Pancreas (tissue), 10 donors: ENCODE data around the gene BCAS3. TPM values are rescaled to one million over a fixed set of nuclear protein-coding genes. Genes with fewer than 3 reads are reported as not detected.
"Not testable (repeated sequence)": the region's sequence is repeated elsewhere in the genome, so short reads cannot be mapped to it uniquely, and the experiment has no call there.

Source experiments
- ATAC-seq, 4 donors: fragments of 200-7000 bp; cut with Tn5 transposase; one replicate each; pipeline versions ENCODE4 v1.8.0 to v1.9.1; 2020; ENCODE audit warnings: mild to moderate bottlenecking in 4 of 4, moderate library complexity in 4 of 4
- DNase-seq, 6 donors: peaks; one replicate each; pipeline ENCODE4 v3.0.0-alpha.2; 2020
- FAIRE-seq: peaks from 2 replicates; lab custom pipeline; 2012; peaks lifted over from hg19 to GRCh38; lab: Jason Lieb, UNC
- H3K27ac ChIP-seq, 4 donors: fragments of 200-600 bp; sonication (generic); 1 replicate in 3 of 4; 2 replicates in 1 of 4; pipeline versions ENCODE4 v1.5.0 to v1.8.0; 2020
- H3K27me3 ChIP-seq, 4 donors: fragments of 200-600 bp; one replicate each; pipeline ENCODE4 v1.8.0; 2021
- H3K36me3 ChIP-seq, 3 donors: fragments of 200-600 bp; sonication (generic) in 1 of 3; one replicate each; pipeline versions ENCODE4 v1.5.0 to v1.8.0; 2020 to 2021
- H3K4me1 ChIP-seq, 3 donors: fragments of 200-600 bp; one replicate each; pipeline ENCODE4 v1.8.0; 2021
- H3K4me3 ChIP-seq, 4 donors: fragments of 200-600 bp; sonication (generic) in 2 of 4; one replicate each; pipeline versions ENCODE4 v1.5.0 to v1.8.0; 2020 to 2021
- H3K9me3 ChIP-seq, 4 donors: fragments of 200-600 bp; one replicate each; pipeline ENCODE4 v1.8.0; 2021
- WGBS, 2 donors: extraction: QIAGEN DNeasy Blood & Tissue Kit; methylation state at CpG; one replicate each; pipeline ENCODE4 v1.1.7; 2013; 5-methylcytosine and 5-hydroxymethylcytosine counted together
- intact Hi-C, 3 donors: fragments of 100-400 bp; cut with DNase I; formaldehyde crosslinking; loops; one replicate each; pipeline versions ENCODE4 v1.11.1 to v1.14.2; 2022
- polyA plus RNA-seq, 2 donors: library from polyadenylated mRNA; stranded (reverse); fragments of 200-250 nt; gene quantifications; one replicate each; pipeline ENCODE4 v1.2.3, GENCODE V29; 2013
- total RNA-seq, 6 donors: library from RNA; stranded (reverse); fragmentation: NEBNext Ultra II Directional in 4 of 6; extraction: Animal tissue kit (Norgen Biotek cat#: 25700) in 4 of 6; gene quantifications; one replicate each; pipeline versions ENCODE4 v1.2.1 to v1.2.4, GENCODE V29; 2021 to 2023
- TF ChIP-seq, protein P1 (sequence below), 4 donors: fragments of 200-600 bp; sonication (generic) in 3 of 4; IDR thresholded peaks; one replicate each; pipeline versions ENCODE4 v1.5.0 to v1.8.0; 2021; ENCODE audit warnings: antibody characterized with exemption in 4 of 4
- donor health status: healthy with polysubstance abuse.
- donor health status: DM: no; HTN: no; CAD: no; lungs with moderate emphysema.
- donor health status: DM: no; HTN: no; CAD: no.
- donor health status: control.
- donor health status: control.
- donor health status: Bipolar disorder and iron deficiency.
- donor health status: DM: yes; HTN: yes; CAD: no.
- donor health status: DM: no; HTN: no; CAD: no.
- donor health status: DM: no; HTN: no; CAD: no.
- donor health status: DM: yes; HTN: yes; CAD: no.

BCAS3 gene
- total and polyA plus RNA-seq, 8 donors, result 4.6 to 27.7 (median 13.2) TPM

DNA sequence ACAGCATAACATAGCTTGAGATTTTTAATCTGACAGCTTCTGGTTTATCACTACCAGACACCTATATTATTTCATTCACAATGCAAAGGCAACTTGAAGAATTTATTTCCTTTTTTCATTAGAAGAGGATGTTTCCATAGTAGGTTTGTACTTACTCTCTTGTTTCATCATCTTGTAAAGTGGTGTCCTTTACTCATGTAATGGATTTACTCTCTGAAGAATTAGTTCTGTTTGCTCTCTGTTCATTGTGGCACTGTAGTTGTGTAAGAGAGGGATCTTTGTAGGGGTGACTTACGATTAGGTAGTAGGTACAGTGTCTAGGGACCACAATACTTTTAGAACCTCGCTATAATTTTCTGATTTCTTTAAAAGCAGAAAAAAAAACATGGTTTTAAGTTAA, 256.1 kb downstream of the BCAS3 start:
- intact Hi-C loops, result no loop called here
- FAIRE-seq, result no peak

DNA sequence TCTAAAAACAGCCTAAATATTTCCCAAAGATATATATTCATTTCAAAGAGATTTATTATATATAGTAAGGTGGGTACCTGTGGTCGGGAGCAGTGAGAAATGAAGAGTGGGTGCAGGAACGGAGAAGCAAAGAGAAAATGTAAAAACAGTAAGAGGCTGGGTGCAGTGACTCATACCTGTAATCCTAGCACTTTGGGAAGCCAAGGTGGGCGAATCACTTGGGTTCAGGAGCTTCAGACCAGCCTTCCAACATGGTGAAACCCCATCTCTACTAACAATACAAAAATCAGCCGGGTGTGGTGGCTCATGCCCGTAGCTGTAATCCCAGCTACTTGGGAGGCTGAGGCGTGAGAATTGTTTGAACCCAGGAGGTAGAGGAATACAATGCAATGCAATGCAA, 257.1 kb downstream of the BCAS3 start:
- 93 to 96% methylated on average over 6 of the region's 6 CpGs for WGBS, 2 donors
- H3K27me3 ChIP-seq, result no peaks in the 10 kb centered on the region
- DNase-seq (no peak), ATAC-seq (no peak), FAIRE-seq (no peak)
- TF ChIP-seq, protein P1, sequence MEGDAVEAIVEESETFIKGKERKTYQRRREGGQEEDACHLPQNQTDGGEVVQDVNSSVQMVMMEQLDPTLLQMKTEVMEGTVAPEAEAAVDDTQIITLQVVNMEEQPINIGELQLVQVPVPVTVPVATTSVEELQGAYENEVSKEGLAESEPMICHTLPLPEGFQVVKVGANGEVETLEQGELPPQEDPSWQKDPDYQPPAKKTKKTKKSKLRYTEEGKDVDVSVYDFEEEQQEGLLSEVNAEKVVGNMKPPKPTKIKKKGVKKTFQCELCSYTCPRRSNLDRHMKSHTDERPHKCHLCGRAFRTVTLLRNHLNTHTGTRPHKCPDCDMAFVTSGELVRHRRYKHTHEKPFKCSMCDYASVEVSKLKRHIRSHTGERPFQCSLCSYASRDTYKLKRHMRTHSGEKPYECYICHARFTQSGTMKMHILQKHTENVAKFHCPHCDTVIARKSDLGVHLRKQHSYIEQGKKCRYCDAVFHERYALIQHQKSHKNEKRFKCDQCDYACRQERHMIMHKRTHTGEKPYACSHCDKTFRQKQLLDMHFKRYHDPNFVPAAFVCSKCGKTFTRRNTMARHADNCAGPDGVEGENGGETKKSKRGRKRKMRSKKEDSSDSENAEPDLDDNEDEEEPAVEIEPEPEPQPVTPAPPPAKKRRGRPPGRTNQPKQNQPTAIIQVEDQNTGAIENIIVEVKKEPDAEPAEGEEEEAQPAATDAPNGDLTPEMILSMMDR (IDR thresholded peaks at IDR 0.05), result no peak
- H3K36me3 ChIP-seq, result no peaks in the 10 kb centered on the region
- H3K4me1 ChIP-seq, result no peaks in the 10 kb centered on the region
- H3K9me3 ChIP-seq, result no peaks in the 10 kb centered on the region
- intact Hi-C loops, result no loop called here
- no peak overlapping the region for H3K4me3 ChIP-seq
- no peak overlapping the region for H3K27ac ChIP-seq

More for the DNA sequence above, 256.1 kb downstream of the BCAS3 start:
- Histone ChIP-seq H3K27ac (no peak overlapping the region), H3K9me3 (no peaks in the 10 kb centered on the region), H3K36me3 (no peaks in the 10 kb centered on the region), H3K4me1 (no peaks in the 10 kb centered on the region), H3K27me3 (no peaks in the 10 kb centered on the region), H3K4me3 (no peak overlapping the region)
- no peak for ATAC-seq
- DNase-seq, result no peak
- 90 to 91% methylated on average over 2 of the region's 2 CpGs for WGBS, 2 donors
- TF ChIP-seq, protein P1 (IDR thresholded peaks at IDR 0.05), result no peak

DNA sequence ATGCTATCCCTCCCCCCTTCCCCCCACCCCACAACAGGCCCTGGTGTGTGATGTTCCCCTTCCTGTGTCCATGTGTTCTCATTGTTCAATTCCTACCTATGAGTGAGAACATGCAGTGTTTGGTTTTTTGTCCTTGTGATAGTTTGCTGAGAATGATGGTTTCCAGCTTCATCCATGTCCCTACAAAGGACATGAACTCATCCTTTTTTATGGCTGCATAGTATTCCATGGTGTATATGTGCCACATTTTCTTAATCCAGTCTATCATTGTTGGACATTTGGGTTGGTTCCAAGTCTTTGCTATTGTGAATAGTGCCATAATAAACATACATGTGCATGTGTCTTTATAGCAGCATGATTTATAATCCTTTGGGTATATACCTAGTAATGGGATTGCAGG, 258.3 kb downstream of the BCAS3 start:
- ATAC-seq, H3K27ac ChIP-seq, H3K4me3 ChIP-seq, H3K27me3 ChIP-seq, H3K36me3 ChIP-seq, H3K9me3 ChIP-seq, FAIRE-seq, DNase-seq, H3K4me1 ChIP-seq, intact Hi-C loops: not testable (repeated sequence)

DNA sequence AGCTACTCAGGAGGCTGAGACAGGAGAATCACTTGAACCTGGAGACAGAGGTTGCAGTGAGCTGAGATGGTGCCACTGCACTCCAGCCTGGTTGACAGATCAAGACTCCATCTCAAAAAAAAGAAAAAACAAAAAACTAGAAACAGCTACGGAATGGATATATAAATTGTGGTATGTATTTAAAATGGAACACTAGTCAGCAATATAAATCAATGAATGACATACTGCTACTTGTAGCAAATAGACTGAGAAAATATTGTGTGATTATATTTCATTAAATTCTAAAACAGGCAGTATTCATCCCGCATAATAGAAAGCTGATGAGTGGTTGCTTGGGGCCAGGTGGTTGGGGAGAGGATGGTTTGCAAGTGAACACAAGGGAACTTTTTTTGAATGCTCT, 261.7 kb downstream of the BCAS3 start:
- intact Hi-C loops, result no loop called here
- no peaks in the 10 kb centered on the region for H3K36me3 ChIP-seq
- no peaks in the 10 kb centered on the region for H3K9me3 ChIP-seq
- H3K4me3 ChIP-seq, result no peak overlapping the region
- 95 to 97% methylated on average over 2 of the region's 2 CpGs for WGBS, 2 donors
- H3K27me3 ChIP-seq, result no peaks in the 10 kb centered on the region
- no peak overlapping the region for H3K27ac ChIP-seq
- DNase-seq (no peak), FAIRE-seq (no peak), ATAC-seq (no peak)
- TF ChIP-seq, protein P1 (IDR thresholded peaks at IDR 0.05), result no peak
- no peaks in the 10 kb centered on the region for H3K4me1 ChIP-seq

DNA sequence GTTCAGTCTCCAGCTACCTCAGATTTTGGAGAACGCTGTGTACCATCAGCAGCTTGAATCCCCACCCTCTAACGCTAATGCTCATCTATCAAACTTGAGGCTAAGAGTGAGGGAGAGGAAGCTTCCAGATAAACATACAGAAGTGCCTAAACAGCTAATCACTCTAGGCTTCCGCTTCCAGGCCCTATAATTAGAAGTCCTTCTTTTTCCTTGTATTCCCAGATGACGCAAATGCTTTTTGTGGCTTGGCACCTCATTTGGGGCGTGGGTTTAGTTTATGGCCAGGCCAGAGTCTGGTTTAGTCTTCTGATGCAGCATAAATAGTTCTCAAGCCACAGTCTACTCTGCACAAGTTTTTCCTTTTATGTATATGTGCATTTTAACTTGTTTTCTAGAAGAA, 263.4 kb downstream of the BCAS3 start:
- no peak for FAIRE-seq
- TF ChIP-seq, protein P1 (IDR thresholded peaks at IDR 0.05), result no peak
- DNase-seq, result peak in 2 of 6 donors; percentile 4 to 20
- 87 to 89% methylated on average over 5 of the region's 5 CpGs for WGBS, 2 donors
- Histone ChIP-seq H3K9me3 (no peaks in the 10 kb centered on the region), H3K27me3 (no peaks in the 10 kb centered on the region), H3K36me3 (no peaks in the 10 kb centered on the region), H3K4me3 (no peak overlapping the region), H3K27ac (peak overlapping the region in 1 of 4 donors; percentile 4), H3K4me1 (no peaks in the 10 kb centered on the region)
- intact Hi-C loops, result no loop called here
- ATAC-seq, result peak in 3 of 4 donors; percentile 42 to 55 (median 54)
